Cardiac muscle cell (in vitro differentiated cells and primary cell): ENCODE data around the gene BRSK2. TPM values are rescaled to one million over a fixed set of nuclear protein-coding genes. Genes with fewer than 3 reads are reported as not detected.

Experiments used
- DNase-seq, 2 donors: peaks; one replicate each; pipeline versions ENCODE4 v3.0.0 to v3.0.0-alpha.2; 2010 to 2017; ENCODE audit warnings: low read depth in 1 of 2, low spot score in 1 of 2
- H3K27ac ChIP-seq: fragments of 200-600 bp; sonication (generic); 2 replicates; pipeline ENCODE4 v1.5.1; 2016
- H3K27me3 ChIP-seq: fragments of 200-600 bp; sonication (generic); 2 replicates; pipeline ENCODE4 v1.6.0; 2016; ENCODE audit warnings: control low read depth
- H3K36me3 ChIP-seq: fragments of 200-600 bp; sonication (generic); 2 replicates; pipeline ENCODE4 v1.5.1; 2016; ENCODE audit warnings: control low read depth
- H3K4me1 ChIP-seq: fragments of 200-600 bp; sonication (generic); 2 replicates; pipeline ENCODE4 v1.8.1; 2017; ENCODE audit warnings: low read depth, mild to moderate bottlenecking, mixed run types
- H3K4me3 ChIP-seq: fragments of 200-600 bp; sonication (generic); 2 replicates; pipeline ENCODE4 v1.5.1; 2016; ENCODE audit warnings: mild to moderate bottlenecking
- H3K9me3 ChIP-seq: fragments of 200-600 bp; sonication (generic); 2 replicates; pipeline ENCODE4 v1.5.1; 2017; ENCODE audit warnings: low read depth, mild to moderate bottlenecking, control low read depth
- polyA plus RNA-seq: library from polyadenylated mRNA; unstranded; fragments of >200 nt; fragmentation: Nextera tagmentation; extraction: Ambion mirVana; gene quantifications from 2 replicates; pipeline ENCODE4 v1.2.1, GENCODE V29; 2016
- total RNA-seq: library from RNA; depleted of rRNA; stranded (reverse); fragments of >200 nt; gene quantifications from 2 replicates; pipeline ENCODE4 v1.2.3, GENCODE V29; 2016
- TF ChIP-seq, protein P1 (sequence below): IDR thresholded peaks from 2 replicates; pipeline ENCODE4 v1.5.1; 2012; ENCODE audit warnings: low read depth, mild to moderate bottlenecking, low read length

The BRSK2 gene
- total and polyA plus RNA-seq, 2 experiments from 2014 or later = 0.69 to 2.7 TPM

DNA sequence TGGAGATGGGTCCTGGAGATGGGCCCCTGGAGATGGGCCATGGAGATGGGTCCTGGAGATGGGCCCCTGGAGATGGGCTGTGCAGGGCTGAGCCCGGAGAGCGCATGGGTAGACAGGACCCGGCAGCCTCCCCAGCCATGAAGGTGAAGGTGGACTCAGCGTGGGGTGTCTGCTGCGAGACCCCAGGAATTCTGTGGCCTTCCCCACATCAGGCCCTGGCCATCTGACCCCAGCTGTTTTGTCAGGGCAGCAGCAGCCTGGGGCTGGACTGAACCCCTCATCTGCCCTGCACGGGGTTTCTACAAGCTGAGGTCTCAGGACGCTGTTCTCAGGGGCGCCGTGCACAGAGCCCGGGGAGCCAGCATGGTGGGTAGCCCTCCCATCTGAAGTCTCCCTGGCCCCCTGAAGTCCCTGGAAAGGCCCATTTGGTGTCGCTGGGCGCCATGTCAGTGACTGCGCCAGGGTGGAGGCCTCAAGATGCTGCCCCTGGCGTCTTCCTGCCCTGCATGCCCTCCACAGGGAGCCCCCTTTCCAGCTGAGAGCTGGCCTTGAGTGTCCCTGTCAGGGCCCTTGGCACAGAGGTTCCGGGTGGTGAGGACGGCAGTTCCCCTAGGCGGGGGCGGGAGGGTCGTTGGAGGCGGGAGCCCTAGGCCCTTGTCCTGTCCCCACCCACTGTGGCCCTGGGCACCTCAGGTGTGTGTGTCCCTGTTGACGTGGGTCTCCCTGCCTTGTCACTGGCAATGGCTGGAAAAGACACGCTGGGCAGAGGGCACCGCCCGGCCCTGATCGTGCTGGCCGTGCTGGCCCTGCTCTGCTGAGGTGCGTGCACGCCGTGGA, 5.4 kb downstream of the BRSK2 start:
- Histone ChIP-seq H3K36me3 (no peaks in the 10 kb centered on the region), H3K27ac (no peak overlapping the region), H3K4me3 (no peak overlapping the region), H3K4me1 (no peaks in the 10 kb centered on the region), H3K27me3 (peaks cover 32% of the 10 kb centered on the region), H3K9me3 (no peaks in the 10 kb centered on the region)
- TF ChIP-seq, protein P1, sequence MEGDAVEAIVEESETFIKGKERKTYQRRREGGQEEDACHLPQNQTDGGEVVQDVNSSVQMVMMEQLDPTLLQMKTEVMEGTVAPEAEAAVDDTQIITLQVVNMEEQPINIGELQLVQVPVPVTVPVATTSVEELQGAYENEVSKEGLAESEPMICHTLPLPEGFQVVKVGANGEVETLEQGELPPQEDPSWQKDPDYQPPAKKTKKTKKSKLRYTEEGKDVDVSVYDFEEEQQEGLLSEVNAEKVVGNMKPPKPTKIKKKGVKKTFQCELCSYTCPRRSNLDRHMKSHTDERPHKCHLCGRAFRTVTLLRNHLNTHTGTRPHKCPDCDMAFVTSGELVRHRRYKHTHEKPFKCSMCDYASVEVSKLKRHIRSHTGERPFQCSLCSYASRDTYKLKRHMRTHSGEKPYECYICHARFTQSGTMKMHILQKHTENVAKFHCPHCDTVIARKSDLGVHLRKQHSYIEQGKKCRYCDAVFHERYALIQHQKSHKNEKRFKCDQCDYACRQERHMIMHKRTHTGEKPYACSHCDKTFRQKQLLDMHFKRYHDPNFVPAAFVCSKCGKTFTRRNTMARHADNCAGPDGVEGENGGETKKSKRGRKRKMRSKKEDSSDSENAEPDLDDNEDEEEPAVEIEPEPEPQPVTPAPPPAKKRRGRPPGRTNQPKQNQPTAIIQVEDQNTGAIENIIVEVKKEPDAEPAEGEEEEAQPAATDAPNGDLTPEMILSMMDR = no peak
- DNase-seq = no peak

GRCh38 chr11:1395773-1396374, 6.1 kb downstream of the BRSK2 start:
- TF ChIP-seq, protein P1 = no peak
- no peaks in the 10 kb centered on the region for H3K9me3 ChIP-seq
- DNase-seq = no peak
- H3K4me3 ChIP-seq = no peak overlapping the region
- H3K27me3 ChIP-seq = peaks cover 27% of the 10 kb centered on the region
- no peak overlapping the region for H3K27ac ChIP-seq
- no peaks in the 10 kb centered on the region for H3K4me1 ChIP-seq
- no peaks in the 10 kb centered on the region for H3K36me3 ChIP-seq

- Histone ChIP-seq H3K9me3 (no peaks in the 10 kb centered on the region), H3K4me3 (no peak overlapping the region), H3K4me1 (no peaks in the 10 kb centered on the region), H3K27me3 (peaks cover 22% of the 10 kb centered on the region), H3K27ac (no peak overlapping the region), H3K36me3 (no peaks in the 10 kb centered on the region)
- TF ChIP-seq, protein P1 = no peak
- no peak for DNase-seq
Measured at GRCh38 chr11:1396375-1396841, 6.7 kb downstream of the BRSK2 start.

DNA sequence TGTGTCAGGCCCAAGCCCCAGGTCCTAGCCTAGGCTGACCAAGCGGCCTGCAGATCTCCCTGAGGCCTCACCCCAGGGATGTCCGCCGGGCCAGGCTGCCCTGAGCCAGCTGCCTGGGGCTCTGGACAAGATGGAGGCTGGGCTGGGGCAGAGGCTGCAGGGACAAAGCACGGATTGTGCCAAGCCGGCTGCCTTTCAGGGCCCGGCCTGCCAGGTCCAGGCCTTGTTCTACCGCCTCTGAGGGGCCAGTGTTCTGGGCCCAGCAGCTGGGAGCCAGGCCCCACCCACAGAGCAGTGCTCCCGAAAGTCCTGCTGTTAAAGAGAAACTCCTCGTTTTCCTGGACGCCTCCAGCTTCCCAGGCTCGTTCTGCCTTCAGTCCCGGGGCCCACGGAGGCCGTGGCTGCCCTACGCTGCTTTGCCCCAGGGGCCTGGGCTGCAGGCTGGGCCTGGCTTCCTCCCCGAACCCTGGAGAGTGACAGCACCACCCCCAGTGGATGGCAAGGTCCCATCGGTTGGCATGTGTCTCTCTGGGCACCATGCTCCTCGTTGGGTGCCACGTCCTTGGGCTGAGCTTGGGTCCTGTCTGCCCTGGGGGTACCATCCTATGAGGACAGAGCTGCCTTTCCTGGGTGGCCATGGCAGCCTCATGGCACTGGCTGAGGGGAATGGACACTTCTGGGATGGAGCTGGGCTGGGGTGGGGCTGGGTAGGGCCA, 7.6 kb downstream of the BRSK2 start:
- H3K4me3 ChIP-seq = no peak overlapping the region
- no peaks in the 10 kb centered on the region for H3K4me1 ChIP-seq
- TF ChIP-seq, protein P1 = no peak
- peaks cover 13% of the 10 kb centered on the region for H3K27me3 ChIP-seq
- no peaks in the 10 kb centered on the region for H3K36me3 ChIP-seq
- H3K9me3 ChIP-seq = no peaks in the 10 kb centered on the region
- DNase-seq = no peak
- no peak overlapping the region for H3K27ac ChIP-seq

DNA sequence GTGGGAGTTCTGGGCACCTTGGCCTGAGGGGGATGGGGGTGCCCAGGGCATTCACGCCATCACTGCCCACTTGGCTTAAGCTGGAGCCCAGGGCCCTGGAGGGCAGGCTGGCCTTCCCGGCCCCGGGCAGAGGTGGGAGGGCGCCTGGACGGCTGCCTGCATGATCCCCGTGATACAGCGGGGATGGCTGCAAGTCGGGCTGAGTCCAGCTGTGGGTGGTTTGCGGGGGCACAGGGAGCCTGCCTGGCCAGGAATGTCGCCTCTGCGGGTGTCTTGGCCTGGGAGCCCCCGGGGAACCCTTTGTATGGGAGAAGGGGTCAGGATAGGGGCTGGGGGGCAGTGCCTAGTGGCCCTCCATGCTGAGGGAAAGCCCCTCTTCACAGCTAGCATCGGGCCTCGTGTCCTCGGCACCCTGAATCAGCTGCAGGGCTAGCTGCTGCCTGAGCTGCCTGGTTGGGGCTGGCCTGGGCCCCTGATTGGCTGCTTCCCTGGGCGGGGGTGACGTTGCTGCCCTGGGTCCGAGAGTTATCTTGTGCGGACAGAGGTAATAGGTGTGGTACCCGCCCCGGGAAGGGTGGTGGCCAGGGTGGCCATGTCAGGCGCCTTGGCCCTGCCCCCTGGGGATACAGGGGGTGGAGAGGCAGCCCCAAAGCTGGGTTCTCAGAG, 8.3 kb downstream of the BRSK2 start:
- Histone ChIP-seq H3K9me3 (no peaks in the 10 kb centered on the region), H3K27me3 (peaks cover 6% of the 10 kb centered on the region), H3K36me3 (no peaks in the 10 kb centered on the region), H3K4me1 (no peaks in the 10 kb centered on the region), H3K27ac (no peak overlapping the region), H3K4me3 (no peak overlapping the region)
- TF ChIP-seq, protein P1 = no peak
- DNase-seq = no peak
